ENCODE data around the gene TCP10L. TPM values are rescaled to one million over a fixed set of nuclear protein-coding genes. Genes with fewer than 3 reads are reported as not detected.

TCP10L gene
- total and polyA plus RNA-seq, 2 of the 13 experiments (the other 11 are each of a cell fraction or from before 2014, with no cell fraction given) = 0.90 to 2.4 TPM

GRCh38 chr21:32592929-32593502, 7.7 kb upstream of the TCP10L start (continued):
- TF ChIP-seq ZNF710 (CRISPR knock-in tag; IDR thresholded peaks at IDR 0.05; ENCODE audit: borderline replicate concordance) (peak; percentile 62; the same call in 1 of the 2 replicates), ZMYM4 (CRISPR knock-in tag; IDR thresholded peaks at IDR 0.05) (peak; percentile 90), ZBTB26 (CRISPR knock-in tag; IDR thresholded peaks at IDR 0.05; ENCODE audit: borderline replicate concordance) (no peak), IRF1 (CRISPR knock-in tag; IDR thresholded peaks at IDR 0.05; ENCODE audit: low read depth) (no peak), NR3C1 (CRISPR knock-in tag; IDR thresholded peaks at IDR 0.05) (no peak), MAFG (CRISPR knock-in tag; IDR thresholded peaks at IDR 0.05) (no peak), GTF3A (CRISPR knock-in tag; conservative IDR thresholded peaks at IDR 0.05) (0 out of 2 replicates have a peak, but pooled peaks have one; percentile 71), ZNF510 (CRISPR knock-in tag; IDR thresholded peaks at IDR 0.05; ENCODE audit: low read depth) (no peak), ZNF431 (CRISPR knock-in tag; IDR thresholded peaks at IDR 0.05; ENCODE audit: borderline replicate concordance, low read depth) (0 out of 2 replicates have a peak, but pooled peaks have one; percentile 53), SNRNP70 (IDR thresholded peaks at IDR 0.05; ENCODE audit: low read depth, low read length) (no peak), THYN1 (CRISPR knock-in tag; IDR thresholded peaks at IDR 0.05; ENCODE audit: borderline replicate concordance, low read depth) (no peak), TCF7L2 (IDR thresholded peaks at IDR 0.05; ENCODE audit: low read depth, low read length) (no peak), ZNF530 (CRISPR knock-in tag; IDR thresholded peaks at IDR 0.05; ENCODE audit: low read depth) (no peak)
- TF ChIP-seq, protein P1, sequence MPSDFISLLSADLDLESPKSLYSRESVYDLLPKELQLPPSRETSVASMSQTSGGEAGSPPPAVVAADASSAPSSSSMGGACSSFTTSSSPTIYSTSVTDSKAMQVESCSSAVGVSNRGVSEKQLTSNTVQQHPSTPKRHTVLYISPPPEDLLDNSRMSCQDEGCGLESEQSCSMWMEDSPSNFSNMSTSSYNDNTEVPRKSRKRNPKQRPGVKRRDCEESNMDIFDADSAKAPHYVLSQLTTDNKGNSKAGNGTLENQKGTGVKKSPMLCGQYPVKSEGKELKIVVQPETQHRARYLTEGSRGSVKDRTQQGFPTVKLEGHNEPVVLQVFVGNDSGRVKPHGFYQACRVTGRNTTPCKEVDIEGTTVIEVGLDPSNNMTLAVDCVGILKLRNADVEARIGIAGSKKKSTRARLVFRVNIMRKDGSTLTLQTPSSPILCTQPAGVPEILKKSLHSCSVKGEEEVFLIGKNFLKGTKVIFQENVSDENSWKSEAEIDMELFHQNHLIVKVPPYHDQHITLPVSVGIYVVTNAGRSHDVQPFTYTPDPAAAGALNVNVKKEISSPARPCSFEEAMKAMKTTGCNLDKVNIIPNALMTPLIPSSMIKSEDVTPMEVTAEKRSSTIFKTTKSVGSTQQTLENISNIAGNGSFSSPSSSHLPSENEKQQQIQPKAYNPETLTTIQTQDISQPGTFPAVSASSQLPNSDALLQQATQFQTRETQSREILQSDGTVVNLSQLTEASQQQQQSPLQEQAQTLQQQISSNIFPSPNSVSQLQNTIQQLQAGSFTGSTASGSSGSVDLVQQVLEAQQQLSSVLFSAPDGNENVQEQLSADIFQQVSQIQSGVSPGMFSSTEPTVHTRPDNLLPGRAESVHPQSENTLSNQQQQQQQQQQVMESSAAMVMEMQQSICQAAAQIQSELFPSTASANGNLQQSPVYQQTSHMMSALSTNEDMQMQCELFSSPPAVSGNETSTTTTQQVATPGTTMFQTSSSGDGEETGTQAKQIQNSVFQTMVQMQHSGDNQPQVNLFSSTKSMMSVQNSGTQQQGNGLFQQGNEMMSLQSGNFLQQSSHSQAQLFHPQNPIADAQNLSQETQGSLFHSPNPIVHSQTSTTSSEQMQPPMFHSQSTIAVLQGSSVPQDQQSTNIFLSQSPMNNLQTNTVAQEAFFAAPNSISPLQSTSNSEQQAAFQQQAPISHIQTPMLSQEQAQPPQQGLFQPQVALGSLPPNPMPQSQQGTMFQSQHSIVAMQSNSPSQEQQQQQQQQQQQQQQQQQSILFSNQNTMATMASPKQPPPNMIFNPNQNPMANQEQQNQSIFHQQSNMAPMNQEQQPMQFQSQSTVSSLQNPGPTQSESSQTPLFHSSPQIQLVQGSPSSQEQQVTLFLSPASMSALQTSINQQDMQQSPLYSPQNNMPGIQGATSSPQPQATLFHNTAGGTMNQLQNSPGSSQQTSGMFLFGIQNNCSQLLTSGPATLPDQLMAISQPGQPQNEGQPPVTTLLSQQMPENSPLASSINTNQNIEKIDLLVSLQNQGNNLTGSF (CRISPR knock-in tag; IDR thresholded peaks at IDR 0.05) = no peak
- TF ChIP-seq, protein P2, sequence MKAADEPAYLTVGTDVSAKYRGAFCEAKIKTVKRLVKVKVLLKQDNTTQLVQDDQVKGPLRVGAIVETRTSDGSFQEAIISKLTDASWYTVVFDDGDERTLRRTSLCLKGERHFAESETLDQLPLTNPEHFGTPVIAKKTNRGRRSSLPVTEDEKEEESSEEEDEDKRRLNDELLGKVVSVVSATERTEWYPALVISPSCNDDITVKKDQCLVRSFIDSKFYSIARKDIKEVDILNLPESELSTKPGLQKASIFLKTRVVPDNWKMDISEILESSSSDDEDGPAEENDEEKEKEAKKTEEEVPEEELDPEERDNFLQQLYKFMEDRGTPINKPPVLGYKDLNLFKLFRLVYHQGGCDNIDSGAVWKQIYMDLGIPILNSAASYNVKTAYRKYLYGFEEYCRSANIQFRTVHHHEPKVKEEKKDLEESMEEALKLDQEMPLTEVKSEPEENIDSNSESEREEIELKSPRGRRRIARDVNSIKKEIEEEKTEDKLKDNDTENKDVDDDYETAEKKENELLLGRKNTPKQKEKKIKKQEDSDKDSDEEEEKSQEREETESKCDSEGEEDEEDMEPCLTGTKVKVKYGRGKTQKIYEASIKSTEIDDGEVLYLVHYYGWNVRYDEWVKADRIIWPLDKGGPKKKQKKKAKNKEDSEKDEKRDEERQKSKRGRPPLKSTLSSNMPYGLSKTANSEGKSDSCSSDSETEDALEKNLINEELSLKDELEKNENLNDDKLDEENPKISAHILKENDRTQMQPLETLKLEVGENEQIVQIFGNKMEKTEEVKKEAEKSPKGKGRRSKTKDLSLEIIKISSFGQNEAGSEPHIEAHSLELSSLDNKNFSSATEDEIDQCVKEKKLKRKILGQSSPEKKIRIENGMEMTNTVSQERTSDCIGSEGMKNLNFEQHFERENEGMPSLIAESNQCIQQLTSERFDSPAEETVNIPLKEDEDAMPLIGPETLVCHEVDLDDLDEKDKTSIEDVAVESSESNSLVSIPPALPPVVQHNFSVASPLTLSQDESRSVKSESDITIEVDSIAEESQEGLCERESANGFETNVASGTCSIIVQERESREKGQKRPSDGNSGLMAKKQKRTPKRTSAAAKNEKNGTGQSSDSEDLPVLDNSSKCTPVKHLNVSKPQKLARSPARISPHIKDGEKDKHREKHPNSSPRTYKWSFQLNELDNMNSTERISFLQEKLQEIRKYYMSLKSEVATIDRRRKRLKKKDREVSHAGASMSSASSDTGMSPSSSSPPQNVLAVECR (CRISPR knock-in tag; IDR thresholded peaks at IDR 0.05; ENCODE audit: borderline replicate concordance) = peak; percentile 74; the same call in 1 of the 2 replicates

Measured in HepG2 (cell line).